MM.1S (cell line): ENCODE measurements around the gene MEF2C.

Experiments used
- CTCF ChIP-seq: fragments of 300-600 bp; sonication (generic); IDR thresholded peaks from 2 replicates; pipeline ENCODE4 v1.5.1; 2016; ENCODE audit warnings: antibody characterized with exemption, low read length, mixed read lengths
- EZH2 ChIP-seq: fragments of 300-600 bp; sonication (generic); optimal IDR thresholded peaks from 2 replicates; pipeline ENCODE3; 2017; ENCODE audit warnings: low read depth, mild to moderate bottlenecking, antibody characterized with exemption, low read length, mixed read lengths
- EZH2phosphoT487 ChIP-seq: fragments of 300-600 bp; sonication (generic); IDR thresholded peaks from 2 replicates; pipeline ENCODE4 v1.6.1; 2018; ENCODE audit warnings: antibody characterized with exemption, low read length

GRCh38 chr5:88748666-88749065 is 134.3 kb downstream of the MEF2C start:
- no peak for TF ChIP-seq CTCF
- TF ChIP-seq EZH2, result no peak
- no peak for TF ChIP-seq EZH2phosphoT487
